ENCODE results near the gene ADGRA1.

The ADGRA1 gene

DNA sequence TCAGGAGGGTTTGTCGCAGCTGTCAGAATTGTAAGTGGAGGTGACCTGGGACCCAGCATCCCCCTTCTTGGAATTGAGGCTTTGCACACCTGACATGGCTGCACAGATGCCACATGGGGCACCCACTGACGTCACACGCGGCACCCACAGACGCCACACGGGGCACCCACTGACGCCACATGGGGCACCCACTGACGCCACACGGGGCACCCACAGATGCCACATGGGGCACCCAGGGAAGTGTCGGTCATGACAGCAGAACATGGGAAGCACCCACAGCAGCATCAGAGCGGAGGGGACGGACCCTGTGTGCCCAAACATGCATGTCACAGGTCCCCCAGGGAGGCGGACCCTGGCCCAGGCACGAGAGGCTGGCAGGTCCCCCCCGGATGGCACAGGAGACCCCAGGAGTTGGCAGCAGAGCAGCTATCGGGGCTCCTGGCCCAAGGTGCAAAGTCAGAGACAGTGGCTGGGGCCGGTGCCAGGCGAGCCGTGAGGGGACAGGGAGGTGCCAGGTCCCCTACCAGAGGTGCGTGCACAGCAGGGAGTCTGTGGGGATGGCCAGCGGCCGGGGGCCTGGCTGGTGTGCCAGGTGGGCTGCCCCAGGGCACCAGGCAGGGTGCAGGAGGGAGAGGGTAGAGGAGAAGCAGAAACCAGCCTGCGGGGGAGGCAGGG lies 93.4 kb downstream of the ADGRA1 start:
- Histone ChIP-seq H3K79me2 (ENCODE audit: insufficient read depth, low read length) (no peaks in the 10 kb centered on the region), H3K4me2 (ENCODE audit: low read depth, low read length, poor library complexity, severe bottlenecking) (no peak overlapping the region), H4K20me1 (ENCODE audit: insufficient read depth, low read length, poor library complexity, severe bottlenecking) (no peaks in the 10 kb centered on the region), H3K4me1 (ENCODE audit: insufficient read depth, low read length, poor library complexity, severe bottlenecking) (no peaks in the 10 kb centered on the region), H3F3A (ENCODE audit: low read depth) (peaks cover 5% of the 10 kb centered on the region; the same call in 1 of the 2 replicates), H3K9me2 (replicated peaks; ENCODE audit: low read depth, low read length) (no peaks in the 10 kb centered on the region), H3K9me3 (ENCODE audit: insufficient read depth, low read depth, low read length) (peaks cover 43% of the 10 kb centered on the region; the same call in 1 of the 2 replicates), H3K4me3 (ENCODE audit: low read length, poor library complexity, severe bottlenecking) (no peak overlapping the region), H2AFZ (ENCODE audit: low read length) (no peak overlapping the region), H3K36me3 (ENCODE audit: insufficient read depth, low read length) (no peaks in the 10 kb centered on the region), H3K9ac (ENCODE audit: low read depth, low read length, poor library complexity, severe bottlenecking) (no peak overlapping the region), H3K27me3 (ENCODE audit: insufficient read depth, low read length, poor library complexity, severe bottlenecking) (no peaks in the 10 kb centered on the region)
- no peak for TF ChIP-seq CTCF (conservative IDR thresholded peaks at IDR 0.05; ENCODE audit: low read length)
- no peak for TF ChIP-seq EZH2phosphoT487 (IDR thresholded peaks at IDR 0.05; ENCODE audit: borderline replicate concordance)
